ENCODE results near the gene PARP1. TPM values are rescaled to one million over a fixed set of nuclear protein-coding genes. Genes with fewer than 3 reads are reported as not detected.

PARP1 gene
- polyA plus RNA-seq, 1 experiment = 111 TPM

GRCh38 chr1:226394462-226394861, 13.4 kb downstream of the PARP1 start:
- no peak for DNase-seq (ENCODE audit: low read depth, low spot score)
- ChIA-PET CTCF (no interaction called here), POLR2A (no interaction called here)

GRCh38 chr1:226390681-226391080, 17.2 kb downstream of the PARP1 start:
- no peak overlapping the region for H3K4me3 ChIP-seq (ENCODE audit: low read depth, low read length)
- POLR2A ChIA-PET = no interaction called here
- no peak for DNase-seq (ENCODE audit: low read depth, low spot score)
- no peaks in the 10 kb centered on the region for H3K9me3 ChIP-seq (ENCODE audit: control insufficient read depth, insufficient read depth, low read length)
- H3K27me3 ChIP-seq (ENCODE audit: control insufficient read depth, insufficient read depth, low read length) = no peaks in the 10 kb centered on the region
- TF ChIP-seq CTCF (IDR thresholded peaks at IDR 0.05; ENCODE audit: low read depth, low read length) = no peak
- CTCF ChIA-PET = interaction anchor here (1.0 to 1.9 kb wide), 2 partner anchors 13 to 18 kb away, joined by 4 to 9 read pairs; partner anchors contain the start of gene PARP1
- H3K27ac ChIP-seq (ENCODE audit: low read depth, low read length) = no peak overlapping the region

More at GRCh38 chr1:226394462-226394861, 13.4 kb downstream of the PARP1 start:
- no peak for TF ChIP-seq CTCF (IDR thresholded peaks at IDR 0.05; ENCODE audit: low read depth, low read length)
- H3K9me3 ChIP-seq (ENCODE audit: control insufficient read depth, insufficient read depth, low read length) = no peaks in the 10 kb centered on the region
- no peaks in the 10 kb centered on the region for H3K27me3 ChIP-seq (ENCODE audit: control insufficient read depth, insufficient read depth, low read length)
- no peak overlapping the region for H3K4me3 ChIP-seq (ENCODE audit: low read depth, low read length)
- no peak overlapping the region for H3K27ac ChIP-seq (ENCODE audit: low read depth, low read length)

- DNase-seq (ENCODE audit: low read depth, low spot score) = no peak
- ChIA-PET POLR2A (no interaction called here), CTCF (no interaction called here)
- Histone ChIP-seq H3K9me3 (ENCODE audit: control insufficient read depth, insufficient read depth, low read length) (no peaks in the 10 kb centered on the region), H3K27ac (ENCODE audit: low read depth, low read length) (no peak overlapping the region), H3K4me3 (ENCODE audit: low read depth, low read length) (no peak overlapping the region), H3K27me3 (ENCODE audit: control insufficient read depth, insufficient read depth, low read length) (no peaks in the 10 kb centered on the region)
- TF ChIP-seq CTCF (IDR thresholded peaks at IDR 0.05; ENCODE audit: low read depth, low read length) = no peak
Measured at GRCh38 chr1:226388131-226388530, 19.8 kb downstream of the PARP1 start.

GRCh38 chr1:226384717-226385116, 23.2 kb downstream of the PARP1 start:
- Histone ChIP-seq H3K27ac (ENCODE audit: low read depth, low read length) (no peak overlapping the region), H3K9me3 (ENCODE audit: control insufficient read depth, insufficient read depth, low read length) (no peaks in the 10 kb centered on the region; the same call in 1 of the 2 replicates), H3K4me3 (ENCODE audit: low read depth, low read length) (no peak overlapping the region), H3K27me3 (ENCODE audit: control insufficient read depth, insufficient read depth, low read length) (no peaks in the 10 kb centered on the region)
- no peak for DNase-seq (ENCODE audit: low read depth, low spot score)
- TF ChIP-seq CTCF (IDR thresholded peaks at IDR 0.05; ENCODE audit: low read depth, low read length) = no peak
- POLR2A ChIA-PET = no interaction called here
- CTCF ChIA-PET = interaction anchor here (1.6 kb wide), 1 partner anchor 23 kb away, joined by 6 read pairs; the partner anchor contains the start of gene PARP1

- CTCF ChIA-PET = interaction anchor here (0.8 to 1.6 kb wide), 2 partner anchors 20 to 24 kb away, joined by 3 to 6 read pairs; partner anchors contain the start of gene PARP1
- DNase-seq (ENCODE audit: low read depth, low spot score) = no peak
- TF ChIP-seq CTCF (IDR thresholded peaks at IDR 0.05; ENCODE audit: low read depth, low read length) = no peak
- H3K27me3 ChIP-seq (ENCODE audit: control insufficient read depth, insufficient read depth, low read length) = no peaks in the 10 kb centered on the region
- POLR2A ChIA-PET = no interaction called here
- H3K4me3 ChIP-seq (ENCODE audit: low read depth, low read length) = no peak overlapping the region
- H3K27ac ChIP-seq (ENCODE audit: low read depth, low read length) = no peak overlapping the region
- H3K9me3 ChIP-seq (ENCODE audit: control insufficient read depth, insufficient read depth, low read length) = no peaks in the 10 kb centered on the region; the same call in 1 of the 2 replicates
Measured at GRCh38 chr1:226384040-226384439, 23.9 kb downstream of the PARP1 start.
